Fibroblast of mammary gland (primary cell): Measurements from ENCODE around the gene SLC25A21.
A peak's percentile ranks its signal among the peaks of the same experiment; 100 is the strongest.

Experiments
- DNase-seq: peaks from one replicate; pipeline ENCODE4 v3.0.0-alpha.2; 2010; ENCODE audit warnings: low read depth
- H3K4me3 ChIP-seq: 2 replicates; pipeline ENCODE4 v1.5.1; 2011; ENCODE audit warnings: low read depth, mild to moderate bottlenecking, low read length, moderate library complexity; ENCODE audit not compliant: control insufficient read depth
- TF ChIP-seq, protein P1 (sequence below): conservative IDR thresholded peaks from 2 replicates; pipeline ENCODE4 v1.5.1; 2011; ENCODE audit warnings: low read depth, low read length, inconsistent platforms; ENCODE audit not compliant: control insufficient read depth, insufficient read depth

The SLC25A21 gene

DNA sequence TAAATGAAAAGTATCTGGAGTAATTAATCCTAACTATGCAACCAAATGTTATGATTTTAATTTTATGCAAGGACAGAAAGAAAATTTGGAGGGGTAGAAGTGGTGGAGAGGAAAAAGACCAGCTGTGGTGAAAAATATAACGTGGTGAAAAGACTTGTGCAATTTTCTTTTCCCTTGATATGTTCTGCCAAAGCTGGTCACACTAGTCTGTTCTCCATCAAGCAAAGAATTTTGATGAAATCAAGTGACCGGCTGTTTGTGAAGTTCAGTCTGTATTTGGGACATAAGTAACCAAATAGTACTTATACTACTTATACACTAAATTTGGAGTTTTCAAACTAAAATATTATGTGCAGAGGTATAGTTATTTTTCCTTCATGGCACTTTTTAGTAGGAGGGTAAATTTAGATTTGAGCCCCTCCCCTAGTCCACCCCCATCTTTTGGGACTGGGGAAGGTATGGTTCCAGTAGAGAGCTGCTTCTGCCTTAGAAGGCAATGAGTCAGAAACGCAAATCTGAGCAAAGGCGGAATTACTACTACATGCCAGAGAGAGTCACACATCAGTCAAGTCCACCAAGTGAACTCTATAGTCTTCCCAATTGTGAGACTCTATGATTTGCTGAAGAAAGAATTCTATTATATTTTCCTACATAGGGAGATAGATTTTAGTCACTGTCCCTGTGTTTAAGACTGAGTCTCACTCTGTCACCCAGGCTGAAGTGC, 229.7 kb downstream of the SLC25A21 start:
- TF ChIP-seq, protein P1, sequence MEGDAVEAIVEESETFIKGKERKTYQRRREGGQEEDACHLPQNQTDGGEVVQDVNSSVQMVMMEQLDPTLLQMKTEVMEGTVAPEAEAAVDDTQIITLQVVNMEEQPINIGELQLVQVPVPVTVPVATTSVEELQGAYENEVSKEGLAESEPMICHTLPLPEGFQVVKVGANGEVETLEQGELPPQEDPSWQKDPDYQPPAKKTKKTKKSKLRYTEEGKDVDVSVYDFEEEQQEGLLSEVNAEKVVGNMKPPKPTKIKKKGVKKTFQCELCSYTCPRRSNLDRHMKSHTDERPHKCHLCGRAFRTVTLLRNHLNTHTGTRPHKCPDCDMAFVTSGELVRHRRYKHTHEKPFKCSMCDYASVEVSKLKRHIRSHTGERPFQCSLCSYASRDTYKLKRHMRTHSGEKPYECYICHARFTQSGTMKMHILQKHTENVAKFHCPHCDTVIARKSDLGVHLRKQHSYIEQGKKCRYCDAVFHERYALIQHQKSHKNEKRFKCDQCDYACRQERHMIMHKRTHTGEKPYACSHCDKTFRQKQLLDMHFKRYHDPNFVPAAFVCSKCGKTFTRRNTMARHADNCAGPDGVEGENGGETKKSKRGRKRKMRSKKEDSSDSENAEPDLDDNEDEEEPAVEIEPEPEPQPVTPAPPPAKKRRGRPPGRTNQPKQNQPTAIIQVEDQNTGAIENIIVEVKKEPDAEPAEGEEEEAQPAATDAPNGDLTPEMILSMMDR = no peak
- peak; percentile 59 for DNase-seq
- H3K4me3 ChIP-seq = no peak overlapping the region

DNA sequence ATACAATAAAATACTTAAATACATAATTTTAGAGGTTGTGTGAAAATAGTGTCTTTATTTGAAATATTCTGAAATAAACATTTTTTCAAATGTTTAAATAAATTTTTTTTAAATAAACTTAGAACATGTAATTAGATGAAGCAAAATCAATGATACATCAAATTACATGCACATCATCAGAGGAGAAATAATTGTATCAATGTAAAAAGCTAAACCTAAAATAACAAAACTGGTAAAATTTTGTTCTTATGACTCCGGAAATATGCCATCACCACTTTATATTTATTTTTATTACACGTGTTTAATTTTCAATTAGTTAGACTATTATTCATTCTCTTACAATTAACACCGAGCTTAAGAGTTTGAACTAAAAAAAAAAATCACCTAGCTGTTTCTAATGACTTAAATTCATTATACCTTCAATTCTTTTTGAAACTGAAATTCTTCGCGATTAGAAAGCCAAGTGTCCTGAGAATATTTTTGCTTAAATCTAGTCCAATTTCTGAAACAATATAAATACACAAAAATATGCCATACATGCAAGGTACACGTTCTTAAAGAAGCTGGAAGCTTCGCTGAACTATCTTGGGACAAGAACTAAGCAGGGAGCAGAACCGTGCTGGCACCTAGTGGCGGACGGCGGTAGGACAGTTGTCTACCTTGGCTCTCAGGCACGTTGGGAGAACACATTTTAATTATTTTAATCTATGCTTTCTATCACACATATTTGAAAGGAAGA, 230.5 kb downstream of the SLC25A21 start:
- TF ChIP-seq, protein P1 = peak; percentile 99
- DNase-seq = peak; percentile 71
- H3K4me3 ChIP-seq = no peak overlapping the region

DNA sequence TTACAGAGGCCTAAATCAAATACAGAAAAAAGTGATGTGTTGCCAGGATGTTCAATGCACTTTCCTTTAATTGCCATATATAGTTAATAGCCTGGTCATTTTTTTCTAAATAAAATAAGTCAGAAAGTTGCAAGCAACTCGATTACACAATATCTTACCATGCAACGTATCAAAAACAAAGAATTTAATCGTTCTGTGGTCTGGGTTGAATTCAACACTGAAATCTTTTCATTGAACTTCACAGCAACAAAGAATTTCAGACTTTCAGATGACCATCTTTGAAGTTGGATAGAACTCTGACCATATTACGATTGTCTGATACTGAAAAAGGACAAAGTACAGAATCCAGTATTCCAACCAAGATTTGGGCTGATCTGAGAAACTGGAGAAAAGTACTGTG, 231.9 kb downstream of the SLC25A21 start:
- no peak for DNase-seq
- TF ChIP-seq, protein P1 = no peak
- no peak overlapping the region for H3K4me3 ChIP-seq

DNA sequence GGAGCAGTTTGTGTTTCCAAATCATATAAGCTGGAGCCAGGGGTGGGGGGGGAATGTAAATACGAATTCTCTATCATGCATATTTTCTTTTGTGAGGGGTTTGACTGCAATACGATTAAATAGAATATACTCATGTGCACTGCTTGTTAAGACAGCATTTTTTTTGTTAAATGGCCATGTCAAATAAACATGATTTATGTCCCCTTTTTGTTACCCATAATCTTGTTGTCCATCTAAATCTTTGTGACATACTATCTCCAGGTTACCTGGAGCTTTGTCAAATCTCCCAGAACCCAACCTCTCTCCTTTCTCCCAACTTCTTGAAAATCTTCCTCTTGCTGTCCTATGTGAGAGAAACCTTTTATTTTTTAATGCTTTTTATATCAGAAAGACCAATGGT, 233.1 kb downstream of the SLC25A21 start:
- no peak overlapping the region for H3K4me3 ChIP-seq
- no peak for DNase-seq
- TF ChIP-seq, protein P1 = no peak

DNA sequence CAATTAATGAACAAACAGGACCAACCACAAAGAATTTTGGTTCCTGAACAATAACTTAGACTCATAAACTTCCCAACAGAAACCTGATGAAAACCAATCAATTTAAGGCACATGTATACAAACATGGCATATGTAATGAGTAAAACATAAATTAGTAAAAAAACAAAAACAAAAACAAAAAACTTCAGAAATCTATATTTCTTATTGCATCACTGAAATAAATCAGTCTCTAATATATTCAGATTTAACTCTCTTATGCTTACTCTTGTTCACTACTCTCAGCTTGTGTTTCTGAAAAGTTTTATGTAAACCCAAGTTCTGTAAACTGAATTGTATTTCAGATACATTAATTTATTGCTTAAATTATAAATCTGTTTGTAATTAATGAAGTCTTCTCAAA, 233.7 kb downstream of the SLC25A21 start:
- TF ChIP-seq, protein P1 = no peak
- no peak for DNase-seq
- no peak overlapping the region for H3K4me3 ChIP-seq

DNA sequence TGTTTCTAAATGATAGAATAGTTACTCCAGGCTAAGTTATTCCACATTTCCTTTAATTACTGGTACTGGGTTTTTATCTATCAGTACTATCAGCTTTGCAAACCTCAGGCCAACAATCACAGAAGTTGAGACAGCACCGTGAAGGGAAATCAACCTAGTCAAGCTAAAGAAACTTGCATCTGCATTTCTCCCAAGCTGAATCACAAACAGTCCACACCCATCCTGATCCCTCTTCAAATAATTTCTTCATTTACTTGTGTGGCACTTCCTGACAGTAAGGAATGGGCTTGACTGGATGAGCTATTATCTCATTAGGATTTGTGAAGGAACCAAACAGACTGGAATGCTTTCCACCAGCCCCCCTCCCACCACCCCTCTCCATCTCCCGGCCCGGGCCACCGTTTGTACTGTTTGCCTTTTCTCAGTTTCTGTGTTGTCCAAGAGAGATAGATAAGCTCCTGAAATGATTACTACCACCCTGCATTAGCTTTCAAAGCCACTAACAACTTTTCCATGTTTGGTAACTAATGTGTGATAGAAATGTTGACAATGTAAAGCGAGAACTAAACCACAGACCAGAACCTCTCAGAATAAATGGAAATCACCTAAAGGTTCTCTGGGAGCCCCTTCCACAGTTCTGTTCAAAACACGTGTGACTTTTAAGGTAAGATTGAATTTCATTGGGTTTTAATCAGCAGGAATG, 236.3 kb downstream of the SLC25A21 start:
- no peak overlapping the region for H3K4me3 ChIP-seq
- TF ChIP-seq, protein P1 = no peak
- DNase-seq = peak; percentile 2
